ENCODE data around the gene WHAMM. TPM values are rescaled to one million over a fixed set of nuclear protein-coding genes. Genes with fewer than 3 reads are reported as not detected.

Gene WHAMM
- total RNA-seq, 6 donors from 2014 or later: 10.6 to 15.7 (median 11.6) TPM

DNA sequence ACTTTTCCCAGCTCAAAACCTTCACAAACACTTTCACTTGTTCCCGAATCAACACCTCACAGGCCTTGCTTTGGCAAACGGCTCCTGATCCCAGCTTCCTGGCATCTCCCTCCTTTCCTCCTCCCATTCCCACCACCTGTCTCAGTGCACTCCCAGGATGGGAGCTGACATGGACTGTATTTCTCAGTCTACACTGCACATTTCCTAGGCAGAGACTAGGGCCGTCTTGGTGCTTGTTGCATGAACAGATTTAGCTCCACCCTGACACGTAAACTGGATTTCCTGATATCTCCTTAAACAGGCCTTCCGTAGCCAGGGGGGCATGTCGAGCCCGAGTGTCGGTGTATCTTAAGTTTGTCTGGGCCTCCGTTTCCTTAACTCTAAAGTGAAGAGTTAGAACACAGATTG is 790 bp upstream of the WHAMM start:
- Histone ChIP-seq H3K27me3 (no peaks in the 10 kb centered on the region), H3K27ac (peak overlapping the region; percentile 96 to 100 (median 100)), H3K36me3 (peaks cover 0 to 8% (median 4%) of the 10 kb centered on the region in 4 donors), H3K4me3 (peak overlapping the region in 1 of 4 donors; percentile 87), H3K4me1 (peaks cover 13 to 41% (median 25%) of the 10 kb centered on the region in 4 donors), H3K9me3 (no peaks in the 10 kb centered on the region)
- ATAC-seq (ENCODE audit: low FRiP score in 2 of 2) (no peak), DNase-seq (no peak)
- 76 to 80% methylated on average over 9 of the region's 9 CpGs for WGBS, 2 donors
- TF ChIP-seq, protein P1, sequence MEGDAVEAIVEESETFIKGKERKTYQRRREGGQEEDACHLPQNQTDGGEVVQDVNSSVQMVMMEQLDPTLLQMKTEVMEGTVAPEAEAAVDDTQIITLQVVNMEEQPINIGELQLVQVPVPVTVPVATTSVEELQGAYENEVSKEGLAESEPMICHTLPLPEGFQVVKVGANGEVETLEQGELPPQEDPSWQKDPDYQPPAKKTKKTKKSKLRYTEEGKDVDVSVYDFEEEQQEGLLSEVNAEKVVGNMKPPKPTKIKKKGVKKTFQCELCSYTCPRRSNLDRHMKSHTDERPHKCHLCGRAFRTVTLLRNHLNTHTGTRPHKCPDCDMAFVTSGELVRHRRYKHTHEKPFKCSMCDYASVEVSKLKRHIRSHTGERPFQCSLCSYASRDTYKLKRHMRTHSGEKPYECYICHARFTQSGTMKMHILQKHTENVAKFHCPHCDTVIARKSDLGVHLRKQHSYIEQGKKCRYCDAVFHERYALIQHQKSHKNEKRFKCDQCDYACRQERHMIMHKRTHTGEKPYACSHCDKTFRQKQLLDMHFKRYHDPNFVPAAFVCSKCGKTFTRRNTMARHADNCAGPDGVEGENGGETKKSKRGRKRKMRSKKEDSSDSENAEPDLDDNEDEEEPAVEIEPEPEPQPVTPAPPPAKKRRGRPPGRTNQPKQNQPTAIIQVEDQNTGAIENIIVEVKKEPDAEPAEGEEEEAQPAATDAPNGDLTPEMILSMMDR (IDR thresholded peaks at IDR 0.05): no peak
- TF ChIP-seq EP300 (IDR thresholded peaks at IDR 0.05) (no peak), POLR2A (IDR thresholded peaks at IDR 0.05) (no peak), POLR2AphosphoS5 (IDR thresholded peaks at IDR 0.05) (no peak)

DNA sequence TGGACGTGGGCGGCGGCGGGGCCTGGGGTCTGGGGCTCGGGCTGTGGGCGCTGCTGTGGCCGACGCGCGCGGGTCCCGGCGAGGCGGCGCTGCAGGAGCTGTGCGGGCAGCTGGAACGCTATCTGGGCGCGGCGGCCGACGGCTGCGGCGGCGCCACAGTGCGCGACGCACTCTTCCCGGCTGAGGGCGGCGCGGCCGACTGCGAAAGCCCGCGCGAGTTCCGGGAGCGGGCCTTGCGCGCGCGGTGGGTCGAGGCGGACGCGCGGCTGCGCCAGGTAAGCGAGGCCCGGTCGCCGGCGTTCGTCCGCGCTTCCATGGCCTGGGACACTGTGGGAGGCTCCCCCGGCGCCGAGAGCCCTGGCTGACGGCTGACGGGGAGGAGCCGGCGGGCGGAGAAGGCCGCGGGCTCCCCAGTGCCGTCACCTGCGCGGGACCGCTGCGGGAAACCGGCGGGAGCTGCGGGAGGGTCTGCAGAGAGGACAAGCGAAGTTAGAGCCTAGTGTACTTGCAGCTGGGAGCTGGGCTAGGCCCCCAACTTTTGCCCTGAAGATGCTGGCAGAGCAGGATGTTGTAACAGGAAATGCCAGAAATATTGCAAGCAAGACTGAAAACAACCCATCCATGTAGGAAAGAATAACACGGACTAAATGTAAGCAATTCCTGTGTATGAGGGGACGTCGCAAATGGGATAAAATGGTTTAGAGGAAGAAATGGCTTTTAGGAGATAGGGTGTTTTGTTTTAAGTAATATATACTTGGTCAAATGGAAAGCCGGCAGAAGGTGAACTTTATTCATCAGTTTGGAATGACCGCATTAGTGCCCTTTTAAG is 847 bp downstream of the WHAMM start:
- Histone ChIP-seq H3K27ac (peak overlapping the region; percentile 96 to 100 (median 100)), H3K4me3 (peak overlapping the region; percentile 52 to 93 (median 90)), H3K36me3 (peaks cover 6 to 24% (median 17%) of the 10 kb centered on the region in 4 donors), H3K27me3 (no peaks in the 10 kb centered on the region), H3K9me3 (no peaks in the 10 kb centered on the region), H3K4me1 (peaks cover 13 to 41% (median 26%) of the 10 kb centered on the region in 4 donors)
- no peak for TF ChIP-seq POLR2A (IDR thresholded peaks at IDR 0.05)
- peak in 1 of 2 donors; percentile 5 for TF ChIP-seq POLR2AphosphoS5 (IDR thresholded peaks at IDR 0.05)
- TF ChIP-seq, protein P1 (IDR thresholded peaks at IDR 0.05): peak in 1 of 6 experiments; percentile 26
- ATAC-seq (ENCODE audit: low FRiP score in 2 of 2) (peak in 1 of 2 donors; percentile 61), DNase-seq (peak; percentile 26 to 92)
- WGBS, 2 donors: 0% methylated on average over 10 to 14 of the region's 81 CpGs

DNA sequence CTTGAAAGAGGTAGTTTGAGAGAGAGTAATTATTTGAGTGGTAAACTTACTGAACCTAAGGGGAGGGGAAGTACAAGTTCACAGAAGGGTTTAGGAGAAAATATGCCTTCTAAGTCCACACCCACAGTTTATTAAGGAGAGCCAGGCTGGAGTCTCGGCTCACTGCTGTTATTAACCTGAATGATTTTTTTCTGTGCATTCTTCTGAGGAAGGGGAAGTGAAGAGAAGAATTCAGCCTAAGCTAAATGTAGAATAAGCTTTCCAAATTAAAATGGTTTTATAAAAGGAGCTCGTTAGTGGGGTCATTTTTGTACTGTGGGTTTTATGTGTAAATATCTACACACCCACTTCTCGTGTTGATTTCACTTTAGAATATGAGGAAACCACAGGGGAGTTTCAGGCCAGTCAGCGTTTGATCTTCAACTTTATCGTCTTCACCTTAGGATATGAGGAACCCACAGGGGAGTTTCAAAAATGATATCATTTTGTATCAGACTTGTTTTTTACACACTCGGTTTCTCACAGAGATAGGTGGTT is 1.5 kb downstream of the WHAMM start:
- Histone ChIP-seq H3K27ac (peak overlapping the region; percentile 96 to 100 (median 100)), H3K4me3 (peak overlapping the region; percentile 52 to 93 (median 90)), H3K36me3 (peaks cover 6 to 28% (median 24%) of the 10 kb centered on the region in 4 donors), H3K27me3 (no peaks in the 10 kb centered on the region), H3K9me3 (no peaks in the 10 kb centered on the region), H3K4me1 (peaks cover 13 to 39% (median 26%) of the 10 kb centered on the region in 4 donors)
- ATAC-seq (ENCODE audit: low FRiP score in 2 of 2) (no peak), DNase-seq (no peak)
- TF ChIP-seq POLR2AphosphoS5 (IDR thresholded peaks at IDR 0.05): no peak
- no peak for TF ChIP-seq POLR2A (IDR thresholded peaks at IDR 0.05)
- TF ChIP-seq, protein P1 (IDR thresholded peaks at IDR 0.05): no peak
- TF ChIP-seq EP300 (IDR thresholded peaks at IDR 0.05): no peak
- 0 to 1% methylated on average over 6 of the region's 6 CpGs for WGBS, 2 donors

DNA sequence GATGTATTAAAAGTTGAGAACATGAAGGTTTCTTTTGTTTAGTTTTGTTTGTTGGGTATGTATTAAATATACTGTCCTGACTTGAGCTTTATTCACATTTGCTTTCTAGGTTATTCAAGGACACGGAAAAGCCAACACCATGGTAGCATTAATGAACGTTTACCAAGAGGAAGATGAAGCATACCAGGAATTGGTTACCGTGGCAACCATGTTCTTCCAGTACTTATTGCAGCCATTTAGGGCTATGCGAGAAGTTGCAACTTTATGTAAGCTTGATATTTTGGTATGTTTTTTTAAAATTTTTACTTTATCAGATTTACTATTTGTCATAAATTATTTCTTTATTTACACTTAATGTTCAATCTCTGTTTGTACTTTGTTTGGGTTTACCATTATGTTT is 3.6 kb downstream of the WHAMM start:
- Histone ChIP-seq H3K27me3 (no peaks in the 10 kb centered on the region), H3K36me3 (peaks cover 19 to 49% (median 41%) of the 10 kb centered on the region in 4 donors), H3K4me1 (peaks cover 13 to 35% (median 26%) of the 10 kb centered on the region in 4 donors), H3K27ac (no peak overlapping the region), H3K9me3 (no peaks in the 10 kb centered on the region), H3K4me3 (no peak overlapping the region)
- no peak for DNase-seq
- no peak for ATAC-seq (ENCODE audit: low FRiP score in 2 of 2)
- TF ChIP-seq EP300 (IDR thresholded peaks at IDR 0.05) (no peak), POLR2A (IDR thresholded peaks at IDR 0.05) (no peak), POLR2AphosphoS5 (IDR thresholded peaks at IDR 0.05) (no peak)
- TF ChIP-seq, protein P1 (IDR thresholded peaks at IDR 0.05): no peak
- WGBS, 2 donors: 77 to 79% methylated on average over 4 of the region's 4 CpGs
